ENCODE results near the gene ZNF740.

DNA sequence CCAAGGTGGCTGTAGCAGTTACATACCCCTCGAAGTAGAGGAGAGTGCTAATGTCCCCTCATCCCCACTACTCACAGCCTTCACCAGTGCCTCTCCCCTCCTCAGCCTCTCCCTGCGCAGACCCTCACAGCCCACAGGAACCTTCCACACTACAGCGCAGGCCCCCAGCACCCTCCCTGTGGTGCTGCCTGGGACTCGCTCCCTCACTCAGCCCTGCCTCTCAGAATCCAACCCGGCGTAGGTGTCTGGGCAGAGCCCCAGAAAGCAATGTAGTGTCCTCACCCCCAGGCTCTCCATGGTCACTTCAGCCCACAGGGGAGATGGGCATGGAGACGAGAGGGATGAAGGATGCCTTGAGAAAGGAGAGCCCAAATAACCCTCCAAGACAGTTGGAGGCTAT is 10.9 kb upstream of the ZNF740 start:
- TF ChIP-seq MXI1 (conservative IDR thresholded peaks at IDR 0.05; ENCODE audit: poor library complexity, severe bottlenecking) (no peak), CTCF (IDR thresholded peaks at IDR 0.05; ENCODE audit: poor library complexity, severe bottlenecking) (no peak), POLR2AphosphoS5 (IDR thresholded peaks at IDR 0.05) (no peak)

Data from neural cell (in vitro differentiated cells).